ENCODE data around the gene CDKN2A.

Gene CDKN2A

GRCh38 chr9:22005702-22006606 lies 11.8 kb upstream of the CDKN2A start:
- DNase-seq: no peak

- no peak for DNase-seq
These were observed 11.0 kb upstream of the CDKN2A start for GRCh38 chr9:22005021-22005701.

- no peak for DNase-seq
These were observed 7.8 kb upstream of the CDKN2A start for GRCh38 chr9:22002038-22002437.

- no peak for DNase-seq
These were observed 3.8 kb upstream of the CDKN2A start for GRCh38 chr9:21998026-21998425.

GRCh38 chr9:21997480-21997879 lies 3.3 kb upstream of the CDKN2A start:
- DNase-seq: no peak

GRCh38 chr9:21996858-21997257 lies 2.7 kb upstream of the CDKN2A start:
- DNase-seq: no peak

GRCh38 chr9:21996438-21996837 lies 2.2 kb upstream of the CDKN2A start:
- no peak for DNase-seq

GRCh38 chr9:21995666-21996398 lies 1.6 kb upstream of the CDKN2A start:
- peak; percentile 43 for DNase-seq

- DNase-seq: peak; percentile 69
These were observed 944 bp upstream of the CDKN2A start for GRCh38 chr9:21995006-21995665.

- peak; percentile 69 for DNase-seq
These were observed 389 bp upstream of the CDKN2A start, which contains the start of gene CDKN2B-AS1 for GRCh38 chr9:21994556-21995005. CDKN2B-AS1 (plus strand) TSS chr9:21994791.

- no peak for DNase-seq
These were observed 1.2 kb downstream of the CDKN2A start for GRCh38 chr9:21993007-21993406.

- DNase-seq: no peak
These were observed 2.9 kb downstream of the CDKN2A start for GRCh38 chr9:21991072-21991959.

GRCh38 chr9:21989440-21990189 lies 4.6 kb downstream of the CDKN2A start:
- no peak for DNase-seq

GRCh38 chr9:21988056-21988990 lies 5.9 kb downstream of the CDKN2A start:
- DNase-seq: peak; percentile 20

GRCh38 chr9:21985964-21986667 lies 8.1 kb downstream of the CDKN2A start:
- DNase-seq: no peak

GRCh38 chr9:21984101-21984500 lies 10.1 kb downstream of the CDKN2A start:
- no peak for DNase-seq

- no peak for DNase-seq
These were observed 10.6 kb downstream of the CDKN2A start for GRCh38 chr9:21983561-21983935.

GRCh38 chr9:21982861-21983560 lies 11.2 kb downstream of the CDKN2A start:
- DNase-seq: no peak
